ENCODE results near the gene NELL2. TPM values are rescaled to one million over a fixed set of nuclear protein-coding genes. Genes with fewer than 3 reads are reported as not detected.

The NELL2 gene
- total and polyA plus RNA-seq, 9 of the 15 experiments (the other 6 are each of a cell fraction or from before 2014, with no cell fraction given) = 0.32 to 1.1 (median 0.53) TPM

GRCh38 chr12:44771485-44772021 is 104.6 kb downstream of the NELL2 start:
- no peak for ATAC-seq
- Histone ChIP-seq H3K4me3 (no peak overlapping the region), H3K9me3 (replicated peaks; ENCODE audit: control insufficient read depth, insufficient read depth, low read depth, low read length) (no peaks in the 10 kb centered on the region), H4K20me1 (replicated peaks; ENCODE audit: control insufficient read depth, insufficient read depth, low read length) (no peaks in the 10 kb centered on the region), H2AFZ (ENCODE audit: low read depth, low read length) (no peak overlapping the region), H3K9ac (ENCODE audit: insufficient read depth in 1 of 2, low read depth in 2 of 2, low read length in 2 of 2) (no peak overlapping the region), H3K9me1 (ENCODE audit: control insufficient read depth, insufficient read depth, low read length) (no peaks in the 10 kb centered on the region), H3K4me1 (replicated peaks in 1 of 2; ENCODE audit: control insufficient read depth in 2 of 2, insufficient read depth in 2 of 2, low read length in 2 of 2) (no peaks in the 10 kb centered on the region), H3K36me3 (ENCODE audit: control insufficient read depth, insufficient read depth, low read length) (no peaks in the 10 kb centered on the region), H3K27ac (ENCODE audit: extremely low read depth, low read depth, low read length) (no peak overlapping the region), H3K79me2 (ENCODE audit: control insufficient read depth, insufficient read depth, low read length) (no peaks in the 10 kb centered on the region), H3K4me2 (ENCODE audit: insufficient read depth, low read length) (no peak overlapping the region), H3K27me3 (ENCODE audit: control insufficient read depth in 2 of 2, insufficient read depth in 2 of 2, low read length in 2 of 2) (no peaks in the 10 kb centered on the region)
- no peak for FAIRE-seq
- no peak for DNase-seq (ENCODE audit: extremely low read depth in 1 of 4, low spot score in 3 of 4)
- ChIA-PET POLR2A (no interaction called here), CTCF (ENCODE audit: low intra/inter-chr PET ratio) (no interaction called here)
- BruUV-seq (replicated peaks) = no TSS peak
- intact Hi-C loops (cut with micrococcal nuclease) = loop anchor here (5.0 kb wide), 1 partner anchor 351 kb away; no protein-coding TSS in a partner anchor
- WGBS (ENCODE audit: insufficient coverage, low coverage, missing lambda C conversion rate) = 2% methylated on average over 8 of the region's 8 CpGs
- TF ChIP-seq RB1 (IDR thresholded peaks at IDR 0.05; ENCODE audit: low read depth) = no peak
- no peak for TF ChIP-seq DMBX1 (CRISPR knock-in tag; IDR thresholded peaks at IDR 0.05; ENCODE audit: borderline replicate concordance)
- no peak for TF ChIP-seq MYC (IDR thresholded peaks at IDR 0.05; ENCODE audit: low read depth, low read length)
- no peak for TF ChIP-seq MYC (CRISPR knock-in tag; IDR thresholded peaks at IDR 0.05; ENCODE audit: borderline replicate concordance, low read depth)
- TF ChIP-seq ZNF282 (CRISPR knock-in tag; IDR thresholded peaks at IDR 0.05) = no peak
- no peak for TF ChIP-seq EP400 (IDR thresholded peaks at IDR 0.05)
- TF ChIP-seq NR2C1 (IDR thresholded peaks at IDR 0.05) = no peak
- TF ChIP-seq NR2C1 (tag; IDR thresholded peaks at IDR 0.05) = no peak
- no peak for TF ChIP-seq ZNF280B (CRISPR knock-in tag; IDR thresholded peaks at IDR 0.05)
- TF ChIP-seq ATF4 (CRISPR knock-in tag; IDR thresholded peaks at IDR 0.05) = no peak
- TF ChIP-seq SMAD4 (CRISPR knock-in tag; conservative IDR thresholded peaks at IDR 0.05) = no peak
- TF ChIP-seq E2F4 (CRISPR knock-in tag; IDR thresholded peaks at IDR 0.05; ENCODE audit: low read depth) = no peak
- TF ChIP-seq CEBPB (tag; IDR thresholded peaks at IDR 0.05) = no peak
- TF ChIP-seq ZFP30 (CRISPR knock-in tag; IDR thresholded peaks at IDR 0.05; ENCODE audit: borderline replicate concordance) = no peak
- TF ChIP-seq SRSF7 (optimal IDR thresholded peaks at IDR 0.05; ENCODE audit: low read depth, low read length) = no peak
- no peak for TF ChIP-seq CREB3 (tag; conservative IDR thresholded peaks at IDR 0.05; ENCODE audit: low read depth)
- no peak for TF ChIP-seq ZNF551 (CRISPR knock-in tag; IDR thresholded peaks at IDR 0.05)
- no peak for TF ChIP-seq POLR2AphosphoS2 (IDR thresholded peaks at IDR 0.05; ENCODE audit: low read length)
- in situ Hi-C loops (cut with MboI) = no loop called here

All from K562 (cell line).